ENCODE measurements around the gene C4orf51. TPM values are rescaled to one million over a fixed set of nuclear protein-coding genes. Genes with fewer than 3 reads are reported as not detected.

The C4orf51 gene
- total RNA-seq, 1 donor from 2014 or later: not detected

Other genes starting within 250 kb of the C4orf51 start
- 3.7 and 4.7 TPM in 2 replicates for gene SMAD1, start 198.3 kb upstream of the C4orf51 start, total RNA-seq
- 9.4 and 9.6 TPM in 2 replicates for gene MMAA, start 60.8 kb upstream of the C4orf51 start, total RNA-seq